ENCODE measurements around the gene PJA2.
"Not testable (repeated sequence)": the region's sequence is repeated elsewhere in the genome, so short reads cannot be mapped to it uniquely, and the experiment has no call there.

The PJA2 gene

GRCh38 chr5:109425521-109425920 is 15.7 kb upstream of the PJA2 start:
- not testable (repeated sequence) for H3K27me3 ChIP-seq (ENCODE audit: control insufficient read depth in 1 of 2, insufficient read depth in 2 of 2, low read length in 2 of 2); H3K4me3 ChIP-seq (ENCODE audit: low read depth in 1 of 2, low read length in 2 of 2); H3K4me1 ChIP-seq (ENCODE audit: insufficient read depth, low read length); H3K27ac ChIP-seq (ENCODE audit: low read depth, low read length); H3K9me3 ChIP-seq (ENCODE audit: low read length); H3K9ac ChIP-seq (ENCODE audit: low read length); H3K36me3 ChIP-seq (ENCODE audit: insufficient read depth, low read length)

GRCh38 chr5:109421956-109422355 is 12.2 kb upstream of the PJA2 start:
- Histone ChIP-seq H3K27ac (ENCODE audit: low read depth, low read length) (no peak overlapping the region), H3K27me3 (ENCODE audit: control insufficient read depth in 1 of 2, insufficient read depth in 2 of 2, low read length in 2 of 2) (no peaks in the 10 kb centered on the region), H3K4me3 (ENCODE audit: low read depth in 1 of 2, low read length in 2 of 2) (no peak overlapping the region), H3K9me3 (ENCODE audit: low read length) (no peaks in the 10 kb centered on the region), H3K36me3 (ENCODE audit: insufficient read depth, low read length) (no peaks in the 10 kb centered on the region), H3K9ac (ENCODE audit: low read length) (no peak overlapping the region), H3K4me1 (ENCODE audit: insufficient read depth, low read length) (no peaks in the 10 kb centered on the region)

GRCh38 chr5:109418712-109419352 is 9.1 kb upstream of the PJA2 start:
- Histone ChIP-seq H3K4me3 (ENCODE audit: low read depth in 1 of 2, low read length in 2 of 2) (no peak overlapping the region), H3K27me3 (ENCODE audit: control insufficient read depth in 1 of 2, insufficient read depth in 2 of 2, low read length in 2 of 2) (no peaks in the 10 kb centered on the region), H3K36me3 (ENCODE audit: insufficient read depth, low read length) (no peaks in the 10 kb centered on the region), H3K9ac (ENCODE audit: low read length) (no peak overlapping the region), H3K27ac (ENCODE audit: low read depth, low read length) (no peak overlapping the region), H3K4me1 (ENCODE audit: insufficient read depth, low read length) (no peaks in the 10 kb centered on the region), H3K9me3 (ENCODE audit: low read length) (no peaks in the 10 kb centered on the region)

DNA sequence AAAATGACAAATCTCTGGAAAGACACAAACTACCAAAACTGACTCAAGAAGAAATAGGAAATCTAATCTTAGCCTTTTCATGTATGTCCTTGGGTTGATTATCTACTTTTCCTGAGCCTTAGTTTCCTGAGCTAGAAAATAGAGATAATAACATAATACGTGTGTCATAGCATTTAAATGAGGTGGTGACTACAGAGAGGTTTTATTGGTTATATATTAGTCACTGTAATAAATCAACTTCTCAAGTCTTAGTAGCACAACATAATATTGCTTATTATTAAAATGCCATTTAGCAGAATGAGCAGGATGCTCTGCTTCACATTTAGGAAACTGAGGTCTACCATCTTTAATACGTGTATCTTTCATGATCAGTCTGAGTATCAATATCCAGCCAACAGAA is 7.1 kb upstream of the PJA2 start:
- Histone ChIP-seq H3K27ac (ENCODE audit: low read depth, low read length) (no peak overlapping the region), H3K4me1 (ENCODE audit: insufficient read depth, low read length) (peaks cover 14% of the 10 kb centered on the region), H3K9ac (ENCODE audit: low read length) (no peak overlapping the region), H3K36me3 (ENCODE audit: insufficient read depth, low read length) (no peaks in the 10 kb centered on the region), H3K27me3 (ENCODE audit: control insufficient read depth in 1 of 2, insufficient read depth in 2 of 2, low read length in 2 of 2) (no peaks in the 10 kb centered on the region), H3K4me3 (ENCODE audit: low read depth in 1 of 2, low read length in 2 of 2) (no peak overlapping the region), H3K9me3 (ENCODE audit: low read length) (no peaks in the 10 kb centered on the region)

DNA sequence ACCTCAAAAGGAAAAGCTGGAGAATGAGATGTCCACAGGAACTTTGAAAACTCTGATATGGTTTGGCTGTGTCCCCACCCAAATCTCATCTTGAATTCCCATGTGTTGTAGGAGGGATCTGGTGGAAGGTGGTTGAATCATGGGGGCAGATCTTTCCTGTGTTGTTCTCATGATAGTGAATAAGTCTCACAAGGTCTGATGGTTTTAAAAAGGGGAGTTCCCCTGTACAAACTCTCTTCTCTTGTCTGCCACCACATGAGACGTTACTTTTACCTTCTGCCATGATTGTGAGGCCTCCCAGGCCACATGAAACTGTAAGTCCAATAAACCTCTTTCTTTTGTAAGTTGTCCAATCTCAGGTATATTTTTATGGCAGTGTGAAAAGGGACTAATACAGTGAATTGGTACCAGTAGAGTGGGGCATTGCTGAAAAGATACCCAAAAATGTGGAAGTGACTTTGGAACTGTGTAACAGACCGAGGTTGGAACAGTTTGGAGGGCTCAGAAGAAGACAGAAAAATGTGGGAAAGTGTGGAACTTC is 4.2 kb upstream of the PJA2 start:
- H3K4me3 ChIP-seq (ENCODE audit: low read depth in 1 of 2, low read length in 2 of 2); H3K9me3 ChIP-seq (ENCODE audit: low read length); H3K36me3 ChIP-seq (ENCODE audit: insufficient read depth, low read length); H3K27ac ChIP-seq (ENCODE audit: low read depth, low read length); H3K9ac ChIP-seq (ENCODE audit: low read length); H3K27me3 ChIP-seq (ENCODE audit: control insufficient read depth in 1 of 2, insufficient read depth in 2 of 2, low read length in 2 of 2): not testable (repeated sequence)
- H3K4me1 ChIP-seq (ENCODE audit: insufficient read depth, low read length): peaks cover 22% of the 10 kb centered on the region

- H3K36me3 ChIP-seq (ENCODE audit: insufficient read depth, low read length): no peaks in the 10 kb centered on the region
- no peak overlapping the region for H3K4me3 ChIP-seq (ENCODE audit: low read depth in 1 of 2, low read length in 2 of 2)
- no peak overlapping the region for H3K9ac ChIP-seq (ENCODE audit: low read length)
- no peaks in the 10 kb centered on the region for H3K9me3 ChIP-seq (ENCODE audit: low read length)
- H3K4me1 ChIP-seq (ENCODE audit: insufficient read depth, low read length): peaks cover 22% of the 10 kb centered on the region
- H3K27me3 ChIP-seq (ENCODE audit: control insufficient read depth in 1 of 2, insufficient read depth in 2 of 2, low read length in 2 of 2): no peaks in the 10 kb centered on the region
- H3K27ac ChIP-seq (ENCODE audit: low read depth, low read length): peak overlapping the region; percentile 67
Measured at GRCh38 chr5:109413458-109413857, 3.7 kb upstream of the PJA2 start.

GRCh38 chr5:109412981-109413402 is 3.2 kb upstream of the PJA2 start:
- Histone ChIP-seq H3K4me1 (ENCODE audit: insufficient read depth, low read length) (peaks cover 22% of the 10 kb centered on the region), H3K27me3 (ENCODE audit: control insufficient read depth in 1 of 2, insufficient read depth in 2 of 2, low read length in 2 of 2) (no peaks in the 10 kb centered on the region), H3K4me3 (ENCODE audit: low read depth in 1 of 2, low read length in 2 of 2) (no peak overlapping the region), H3K27ac (ENCODE audit: low read depth, low read length) (peak overlapping the region; percentile 67), H3K36me3 (ENCODE audit: insufficient read depth, low read length) (no peaks in the 10 kb centered on the region), H3K9me3 (ENCODE audit: low read length) (no peaks in the 10 kb centered on the region), H3K9ac (ENCODE audit: low read length) (no peak overlapping the region)

DNA sequence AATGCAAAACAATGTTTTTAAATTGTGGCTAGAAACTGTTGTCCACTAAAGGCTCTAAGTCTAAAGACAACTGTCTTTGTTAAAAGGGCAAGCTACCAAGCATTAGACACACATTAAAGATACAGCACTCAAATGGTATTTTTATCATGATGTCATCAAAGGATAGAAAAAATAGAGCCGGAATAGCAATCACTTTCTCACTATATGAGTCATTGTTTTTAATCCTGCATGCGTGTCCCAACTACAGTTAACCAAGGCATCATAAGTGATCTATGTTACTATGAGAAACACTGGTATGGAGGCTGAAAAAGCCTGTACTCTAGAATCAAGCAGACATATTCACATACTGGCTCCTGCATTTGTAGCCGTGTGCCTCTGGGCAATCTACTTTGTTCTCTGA is 1.9 kb upstream of the PJA2 start:
- Histone ChIP-seq H3K4me1 (ENCODE audit: insufficient read depth, low read length) (peaks cover 26% of the 10 kb centered on the region), H3K36me3 (ENCODE audit: insufficient read depth, low read length) (no peaks in the 10 kb centered on the region), H3K9me3 (ENCODE audit: low read length) (no peaks in the 10 kb centered on the region), H3K27ac (ENCODE audit: low read depth, low read length) (peak overlapping the region; percentile 84), H3K27me3 (ENCODE audit: control insufficient read depth in 1 of 2, insufficient read depth in 2 of 2, low read length in 2 of 2) (no peaks in the 10 kb centered on the region), H3K4me3 (ENCODE audit: low read depth in 1 of 2, low read length in 2 of 2) (no peak overlapping the region), H3K9ac (ENCODE audit: low read length) (no peak overlapping the region)

DNA sequence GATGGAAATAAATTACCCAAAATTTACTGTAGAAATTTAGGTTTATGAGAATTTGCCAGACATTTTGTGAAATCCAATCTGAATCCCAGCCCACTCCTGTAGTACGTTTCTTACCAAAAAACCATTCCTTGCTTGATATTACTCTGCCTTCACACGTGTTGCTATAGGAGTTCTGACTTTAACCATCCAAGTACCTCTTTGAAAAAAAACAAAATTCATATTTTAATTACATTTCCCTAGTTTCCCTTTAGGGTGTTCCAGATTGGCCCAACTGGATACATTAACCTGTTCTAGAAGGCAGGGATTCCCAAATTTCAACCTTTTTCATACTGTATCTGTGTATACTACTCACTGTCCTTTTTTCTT is 1.4 kb upstream of the PJA2 start:
- peaks cover 31% of the 10 kb centered on the region for H3K4me1 ChIP-seq (ENCODE audit: insufficient read depth, low read length)
- no peaks in the 10 kb centered on the region for H3K27me3 ChIP-seq (ENCODE audit: control insufficient read depth in 1 of 2, insufficient read depth in 2 of 2, low read length in 2 of 2)
- peak overlapping the region; percentile 94 for H3K9ac ChIP-seq (ENCODE audit: low read length)

GRCh38 chr5:109410389-109411148 is 795 bp upstream of the PJA2 start:
- Histone ChIP-seq H3K9me3 (ENCODE audit: low read length) (no peaks in the 10 kb centered on the region), H3K36me3 (ENCODE audit: insufficient read depth, low read length) (no peaks in the 10 kb centered on the region), H3K9ac (ENCODE audit: low read length) (peak overlapping the region; percentile 94), H3K27me3 (ENCODE audit: control insufficient read depth in 1 of 2, insufficient read depth in 2 of 2, low read length in 2 of 2) (no peaks in the 10 kb centered on the region), H3K4me1 (ENCODE audit: insufficient read depth, low read length) (peaks cover 31% of the 10 kb centered on the region), H3K27ac (ENCODE audit: low read depth, low read length) (peak overlapping the region; percentile 84), H3K4me3 (ENCODE audit: low read depth in 1 of 2, low read length in 2 of 2) (peak overlapping the region; percentile 43 to 67)

More for the DNA sequence above, 1.4 kb upstream of the PJA2 start:
- no peaks in the 10 kb centered on the region for H3K36me3 ChIP-seq (ENCODE audit: insufficient read depth, low read length)
- H3K9me3 ChIP-seq (ENCODE audit: low read length): no peaks in the 10 kb centered on the region
- peak overlapping the region; percentile 84 for H3K27ac ChIP-seq (ENCODE audit: low read depth, low read length)
- peak overlapping the region; percentile 43 to 67 for H3K4me3 ChIP-seq (ENCODE audit: low read depth in 1 of 2, low read length in 2 of 2)

DNA sequence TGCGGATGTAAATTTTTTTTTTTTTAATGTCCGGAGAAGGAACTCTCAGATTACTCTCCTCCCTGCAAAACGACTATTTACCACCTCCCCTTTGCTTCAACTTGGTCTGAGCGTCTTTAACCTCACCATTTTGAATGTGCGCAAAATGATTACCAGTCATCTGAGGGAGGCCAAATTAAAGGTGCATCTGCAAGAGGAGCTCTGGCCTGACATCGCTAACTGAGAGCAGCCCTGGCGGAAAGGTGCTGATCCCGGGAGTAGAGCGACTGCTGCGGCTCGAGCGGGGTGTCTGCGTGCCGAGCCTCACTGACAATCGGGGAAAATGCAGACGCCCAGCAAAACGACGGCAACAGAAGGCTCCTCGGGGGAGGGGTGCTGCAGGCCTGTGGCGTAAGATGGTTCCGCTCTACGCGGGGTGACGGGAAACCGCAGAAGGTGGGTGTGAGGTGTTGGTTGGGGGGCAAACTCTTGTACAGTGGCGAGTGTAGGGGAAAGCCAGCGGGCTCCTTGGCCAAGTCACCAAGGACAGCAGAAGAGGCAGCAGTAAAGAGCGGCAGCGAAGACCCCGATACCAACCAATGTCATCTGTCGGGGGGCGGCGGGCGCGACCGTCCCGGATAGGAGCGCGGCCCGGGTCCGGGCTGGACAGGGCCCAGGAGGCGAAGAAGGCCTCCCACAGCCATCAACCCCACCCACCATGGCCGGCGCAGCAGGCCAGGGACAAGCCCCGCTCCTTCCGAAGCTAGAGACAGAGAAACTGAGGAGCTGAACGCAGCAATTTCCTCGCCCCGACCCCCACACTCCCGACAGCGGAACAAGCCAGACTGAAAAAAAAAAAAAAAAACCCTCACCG is 557 bp downstream of the PJA2 start:
- no peaks in the 10 kb centered on the region for H3K36me3 ChIP-seq (ENCODE audit: insufficient read depth, low read length)
- H3K27ac ChIP-seq (ENCODE audit: low read depth, low read length): peak overlapping the region; percentile 98
- H3K9me3 ChIP-seq (ENCODE audit: low read length): no peaks in the 10 kb centered on the region
- no peaks in the 10 kb centered on the region for H3K27me3 ChIP-seq (ENCODE audit: control insufficient read depth in 1 of 2, insufficient read depth in 2 of 2, low read length in 2 of 2)
- peak overlapping the region; percentile 88 to 99 for H3K4me3 ChIP-seq (ENCODE audit: low read depth in 1 of 2, low read length in 2 of 2)
- H3K4me1 ChIP-seq (ENCODE audit: insufficient read depth, low read length): peaks cover 31% of the 10 kb centered on the region
- peak overlapping the region; percentile 96 for H3K9ac ChIP-seq (ENCODE audit: low read length)

All from muscle layer of colon (tissue), 2 donors.